ENCODE data around the gene CD81. TPM values are rescaled to one million over a fixed set of nuclear protein-coding genes. Genes with fewer than 3 reads are reported as not detected.
A peak's percentile ranks its signal among the peaks of the same experiment; 100 is the strongest.

The CD81 gene
- total RNA-seq, 1 donor, result 195 TPM

DNA sequence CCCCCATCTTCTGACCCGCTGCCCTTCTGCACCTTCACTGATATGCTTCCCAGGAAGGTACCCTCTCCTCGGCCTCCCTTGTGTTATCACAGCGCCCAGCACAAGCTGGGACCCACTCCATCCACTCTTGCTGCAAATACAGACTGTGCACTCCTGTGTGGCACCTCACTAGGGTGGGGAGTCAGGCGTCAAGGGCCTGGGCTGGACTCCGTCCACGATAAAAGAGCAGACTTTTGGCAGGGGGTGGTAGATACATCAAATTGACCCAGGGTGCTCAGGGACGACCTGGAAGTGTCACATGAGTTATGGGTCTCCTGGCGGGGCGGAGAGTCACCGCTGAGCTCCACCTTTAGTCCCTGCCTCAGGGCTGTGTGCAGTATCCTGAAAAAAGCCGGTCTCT lies 66.3 kb downstream of the CD81 start:
- H3K79me2 ChIP-seq (ENCODE audit: insufficient read depth, low read length), result no peaks in the 10 kb centered on the region
- no peak overlapping the region for H3K4me2 ChIP-seq (ENCODE audit: insufficient read depth, low read length)
- no peak overlapping the region for H3K4me3 ChIP-seq (ENCODE audit: insufficient read depth, low read length)
- TF ChIP-seq, protein P1, sequence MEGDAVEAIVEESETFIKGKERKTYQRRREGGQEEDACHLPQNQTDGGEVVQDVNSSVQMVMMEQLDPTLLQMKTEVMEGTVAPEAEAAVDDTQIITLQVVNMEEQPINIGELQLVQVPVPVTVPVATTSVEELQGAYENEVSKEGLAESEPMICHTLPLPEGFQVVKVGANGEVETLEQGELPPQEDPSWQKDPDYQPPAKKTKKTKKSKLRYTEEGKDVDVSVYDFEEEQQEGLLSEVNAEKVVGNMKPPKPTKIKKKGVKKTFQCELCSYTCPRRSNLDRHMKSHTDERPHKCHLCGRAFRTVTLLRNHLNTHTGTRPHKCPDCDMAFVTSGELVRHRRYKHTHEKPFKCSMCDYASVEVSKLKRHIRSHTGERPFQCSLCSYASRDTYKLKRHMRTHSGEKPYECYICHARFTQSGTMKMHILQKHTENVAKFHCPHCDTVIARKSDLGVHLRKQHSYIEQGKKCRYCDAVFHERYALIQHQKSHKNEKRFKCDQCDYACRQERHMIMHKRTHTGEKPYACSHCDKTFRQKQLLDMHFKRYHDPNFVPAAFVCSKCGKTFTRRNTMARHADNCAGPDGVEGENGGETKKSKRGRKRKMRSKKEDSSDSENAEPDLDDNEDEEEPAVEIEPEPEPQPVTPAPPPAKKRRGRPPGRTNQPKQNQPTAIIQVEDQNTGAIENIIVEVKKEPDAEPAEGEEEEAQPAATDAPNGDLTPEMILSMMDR (IDR thresholded peaks at IDR 0.05; ENCODE audit: extremely low read depth, low read depth, low read length), result no peak
- no peaks in the 10 kb centered on the region for H3K9me3 ChIP-seq (ENCODE audit: low read depth, low read length)
- H3K27me3 ChIP-seq (ENCODE audit: insufficient read depth, low read length), result peaks cover 25% of the 10 kb centered on the region
- no peak overlapping the region for H2AFZ ChIP-seq (ENCODE audit: low read length)
- H3K4me1 ChIP-seq (ENCODE audit: insufficient read depth, low read length), result no peaks in the 10 kb centered on the region
- H4K20me1 ChIP-seq (ENCODE audit: insufficient read depth, low read length), result no peaks in the 10 kb centered on the region
- H3K36me3 ChIP-seq (ENCODE audit: insufficient read depth, low read length), result no peaks in the 10 kb centered on the region
- H3K27ac ChIP-seq (ENCODE audit: low read depth, low read length), result no peak overlapping the region
- no peak for DNase-seq (ENCODE audit: insufficient read length, low spot score, missing footprints)

DNA sequence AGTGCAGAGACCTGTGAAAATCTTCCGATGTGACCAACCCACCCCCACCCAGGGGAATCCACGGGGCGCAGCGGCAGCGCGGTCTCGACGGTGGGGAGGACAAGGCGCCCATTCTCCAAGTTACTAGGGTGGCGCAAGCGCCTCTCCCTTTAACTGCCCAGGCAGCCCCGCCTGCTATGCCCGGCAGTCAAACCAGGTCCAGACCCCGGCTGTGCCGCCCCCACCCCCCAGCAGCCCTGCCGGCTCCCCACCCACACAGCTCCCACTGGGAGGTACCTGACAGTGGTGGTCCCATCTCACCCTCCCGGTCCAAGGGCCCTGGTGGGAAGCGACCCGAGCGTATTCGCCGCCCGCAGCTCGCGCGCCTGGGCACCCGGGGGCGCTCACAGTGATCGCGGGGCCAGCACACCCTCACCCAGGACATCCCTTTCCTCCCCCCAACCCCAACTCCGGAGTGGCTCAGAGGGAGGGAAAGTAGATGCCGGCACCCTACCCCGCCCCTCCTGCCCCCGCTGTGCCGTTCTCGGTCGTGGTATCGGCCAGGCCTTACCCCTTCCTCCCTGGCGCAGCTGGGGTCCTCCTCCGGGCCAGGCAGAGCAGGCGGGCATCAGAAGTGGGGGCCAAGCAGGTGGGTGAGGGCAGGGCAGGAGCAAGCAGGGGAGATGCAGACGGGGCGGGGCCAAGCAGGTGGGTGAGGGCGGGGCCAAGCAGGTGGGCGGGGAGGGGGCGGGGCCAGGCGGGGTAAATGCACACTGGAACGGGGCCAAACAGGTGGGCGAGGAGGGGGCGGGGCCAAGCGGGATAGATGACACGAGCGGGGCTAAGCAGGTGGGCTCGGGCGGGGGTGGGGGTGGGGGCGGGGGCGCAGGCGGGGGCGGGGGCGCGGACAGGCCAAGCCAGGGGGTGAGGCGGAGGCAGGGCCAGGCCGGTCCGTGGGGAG lies 67.0 kb downstream of the CD81 start, which contains the start of gene TRPM5:
Gene TRPM5 (minus strand): TSS at position 634 of the 940 bp plus-strand sequence. CDS start 21,478 bp downstream, outside the sequence.
- no peak within 1 kb of the TSS for H3K4me3 ChIP-seq (ENCODE audit: insufficient read depth, low read length)
- no peaks in the 10 kb centered on the region for H3K9me3 ChIP-seq (ENCODE audit: low read depth, low read length)
- no peaks in the 10 kb centered on the region for H3K79me2 ChIP-seq (ENCODE audit: insufficient read depth, low read length)
- H3K27me3 ChIP-seq (ENCODE audit: insufficient read depth, low read length), result peaks cover 25% of the 10 kb centered on the region
- no peaks in the 10 kb centered on the region for H3K4me1 ChIP-seq (ENCODE audit: insufficient read depth, low read length)
- H2AFZ ChIP-seq (ENCODE audit: low read length), result no peak within 1 kb of the TSS
- no peak within 1 kb of the TSS for H3K27ac ChIP-seq (ENCODE audit: low read depth, low read length)
- no peaks in the 10 kb centered on the region for H4K20me1 ChIP-seq (ENCODE audit: insufficient read depth, low read length)
- no peak for DNase-seq (ENCODE audit: insufficient read length, low spot score, missing footprints)
- H3K4me2 ChIP-seq (ENCODE audit: insufficient read depth, low read length), result no peak within 1 kb of the TSS
- TF ChIP-seq, protein P1 (IDR thresholded peaks at IDR 0.05; ENCODE audit: extremely low read depth, low read depth, low read length), result no peak
- no peaks in the 10 kb centered on the region for H3K36me3 ChIP-seq (ENCODE audit: insufficient read depth, low read length)

DNA sequence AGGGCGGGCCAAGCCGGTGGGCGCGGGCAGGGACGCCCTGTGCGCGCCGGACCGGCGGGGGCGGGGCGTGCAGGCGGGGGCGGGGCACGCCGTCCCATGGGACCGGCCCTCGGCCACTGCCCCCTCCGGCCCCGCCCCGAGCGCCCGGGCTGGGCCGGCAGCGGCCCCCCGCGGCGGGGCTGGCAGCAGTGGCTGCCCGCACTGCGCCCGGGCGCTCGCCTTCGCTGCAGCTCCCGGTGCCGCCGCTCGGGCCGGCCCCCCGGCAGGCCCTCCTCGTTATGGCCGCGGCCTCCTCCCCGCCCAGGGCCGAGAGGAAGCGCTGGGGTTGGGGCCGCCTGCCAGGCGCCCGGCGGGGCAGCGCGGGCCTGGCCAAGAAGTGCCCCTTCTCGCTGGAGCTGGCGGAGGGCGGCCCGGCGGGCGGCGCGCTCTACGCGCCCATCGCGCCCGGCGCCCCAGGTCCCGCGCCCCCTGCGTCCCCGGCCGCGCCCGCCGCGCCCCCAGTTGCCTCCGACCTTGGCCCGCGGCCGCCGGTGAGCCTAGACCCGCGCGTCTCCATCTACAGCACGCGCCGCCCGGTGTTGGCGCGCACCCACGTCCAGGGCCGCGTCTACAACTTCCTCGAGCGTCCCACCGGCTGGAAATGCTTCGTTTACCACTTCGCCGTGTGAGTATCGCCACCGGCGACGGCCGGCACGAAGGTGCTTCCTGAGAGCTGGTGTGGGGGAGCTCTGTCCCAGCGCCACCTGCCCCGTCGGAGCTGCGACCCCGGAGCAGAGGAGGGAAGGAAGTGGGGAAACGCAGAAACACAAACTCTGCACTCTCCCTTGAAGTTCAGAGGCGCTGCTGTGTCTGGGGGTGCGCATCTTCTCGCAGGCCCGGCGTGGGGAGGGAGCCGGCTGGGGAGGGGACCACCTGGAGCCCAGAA lies 68.0 kb downstream of the CD81 start, which contains the start of gene KCNQ1:
Gene KCNQ1 (plus strand): TSS at position 188 of the 925 bp plus-strand sequence. CDS start 91 bp downstream, at position 279.
- no peak within 1 kb of the TSS for H3K4me2 ChIP-seq (ENCODE audit: insufficient read depth, low read length)
- H2AFZ ChIP-seq (ENCODE audit: low read length), result no peak within 1 kb of the TSS
- peak; percentile 90 for DNase-seq (ENCODE audit: insufficient read length, low spot score, missing footprints)
- TF ChIP-seq, protein P1 (IDR thresholded peaks at IDR 0.05; ENCODE audit: extremely low read depth, low read depth, low read length), result no peak
- no peaks in the 10 kb centered on the region for H3K36me3 ChIP-seq (ENCODE audit: insufficient read depth, low read length)
- H3K4me1 ChIP-seq (ENCODE audit: insufficient read depth, low read length), result no peaks in the 10 kb centered on the region
- H3K9me3 ChIP-seq (ENCODE audit: low read depth, low read length), result no peaks in the 10 kb centered on the region
- no peak within 1 kb of the TSS for H3K4me3 ChIP-seq (ENCODE audit: insufficient read depth, low read length)
- H3K79me2 ChIP-seq (ENCODE audit: insufficient read depth, low read length), result no peaks in the 10 kb centered on the region
- peaks cover 25% of the 10 kb centered on the region for H3K27me3 ChIP-seq (ENCODE audit: insufficient read depth, low read length)
- no peak within 1 kb of the TSS for H3K27ac ChIP-seq (ENCODE audit: low read depth, low read length)
- no peaks in the 10 kb centered on the region for H4K20me1 ChIP-seq (ENCODE audit: insufficient read depth, low read length)
